ENCODE measurements around the gene IFITM10. TPM values are rescaled to one million over a fixed set of nuclear protein-coding genes. Genes with fewer than 3 reads are reported as not detected.

IFITM10 gene
- total RNA-seq, 1 donor: 18.1 TPM

- no peak overlapping the region for H2AFZ ChIP-seq (ENCODE audit: low read length)
- no peak for TF ChIP-seq CTCF (IDR thresholded peaks at IDR 0.05; ENCODE audit: extremely low read depth, low read depth, low read length)
- H3K36me3 ChIP-seq (ENCODE audit: insufficient read depth, low read length): no peaks in the 10 kb centered on the region
- H3K4me3 ChIP-seq (ENCODE audit: insufficient read depth, low read length): no peak overlapping the region
- DNase-seq (ENCODE audit: insufficient read length, low spot score, missing footprints): no peak
- no peaks in the 10 kb centered on the region for H3K79me2 ChIP-seq (ENCODE audit: insufficient read depth, low read length)
- no peaks in the 10 kb centered on the region for H4K20me1 ChIP-seq (ENCODE audit: insufficient read depth, low read length)
- H3K4me1 ChIP-seq (ENCODE audit: insufficient read depth, low read length): no peaks in the 10 kb centered on the region
- no peak overlapping the region for H3K4me2 ChIP-seq (ENCODE audit: insufficient read depth, low read length)
- H3K27me3 ChIP-seq (ENCODE audit: insufficient read depth, low read length): peaks cover 41% of the 10 kb centered on the region
- H3K9me3 ChIP-seq (ENCODE audit: low read depth, low read length): no peaks in the 10 kb centered on the region
- no peak overlapping the region for H3K27ac ChIP-seq (ENCODE audit: low read depth, low read length)
These were observed 23.2 kb downstream of the IFITM10 start for GRCh38 chr11:1727096-1727690.

- peaks cover 17% of the 10 kb centered on the region for H3K27me3 ChIP-seq (ENCODE audit: insufficient read depth, low read length)
- no peaks in the 10 kb centered on the region for H4K20me1 ChIP-seq (ENCODE audit: insufficient read depth, low read length)
- no peaks in the 10 kb centered on the region for H3K4me1 ChIP-seq (ENCODE audit: insufficient read depth, low read length)
- no peak overlapping the region for H3K4me2 ChIP-seq (ENCODE audit: insufficient read depth, low read length)
- no peak for TF ChIP-seq CTCF (IDR thresholded peaks at IDR 0.05; ENCODE audit: extremely low read depth, low read depth, low read length)
- no peaks in the 10 kb centered on the region for H3K79me2 ChIP-seq (ENCODE audit: insufficient read depth, low read length)
- DNase-seq (ENCODE audit: insufficient read length, low spot score, missing footprints): no peak
- H3K36me3 ChIP-seq (ENCODE audit: insufficient read depth, low read length): no peaks in the 10 kb centered on the region
- no peak overlapping the region for H3K4me3 ChIP-seq (ENCODE audit: insufficient read depth, low read length)
- no peak overlapping the region for H3K27ac ChIP-seq (ENCODE audit: low read depth, low read length)
- H3K9me3 ChIP-seq (ENCODE audit: low read depth, low read length): no peaks in the 10 kb centered on the region
- no peak overlapping the region for H2AFZ ChIP-seq (ENCODE audit: low read length)
These were observed 30.6 kb downstream of the IFITM10 start for GRCh38 chr11:1719781-1720180.

GRCh38 chr11:1718326-1718725 is 32.1 kb downstream of the IFITM10 start:
- no peak overlapping the region for H3K27ac ChIP-seq (ENCODE audit: low read depth, low read length)

GRCh38 chr11:1717745-1718144 is 32.6 kb downstream of the IFITM10 start:
- Histone ChIP-seq H3K27ac (ENCODE audit: low read depth, low read length) (no peak overlapping the region), H3K4me2 (ENCODE audit: insufficient read depth, low read length) (no peak overlapping the region), H2AFZ (ENCODE audit: low read length) (no peak overlapping the region)

More at GRCh38 chr11:1718326-1718725, 32.1 kb downstream of the IFITM10 start:
- Histone ChIP-seq H3K4me2 (ENCODE audit: insufficient read depth, low read length) (no peak overlapping the region), H2AFZ (ENCODE audit: low read length) (no peak overlapping the region), H3K9me3 (ENCODE audit: low read depth, low read length) (no peaks in the 10 kb centered on the region), H3K27me3 (ENCODE audit: insufficient read depth, low read length) (peaks cover 17% of the 10 kb centered on the region), H3K4me1 (ENCODE audit: insufficient read depth, low read length) (no peaks in the 10 kb centered on the region), H4K20me1 (ENCODE audit: insufficient read depth, low read length) (no peaks in the 10 kb centered on the region), H3K36me3 (ENCODE audit: insufficient read depth, low read length) (no peaks in the 10 kb centered on the region), H3K79me2 (ENCODE audit: insufficient read depth, low read length) (no peaks in the 10 kb centered on the region), H3K4me3 (ENCODE audit: insufficient read depth, low read length) (no peak overlapping the region)
- no peak for TF ChIP-seq CTCF (IDR thresholded peaks at IDR 0.05; ENCODE audit: extremely low read depth, low read depth, low read length)
- DNase-seq (ENCODE audit: insufficient read length, low spot score, missing footprints): no peak

More at GRCh38 chr11:1717745-1718144, 32.6 kb downstream of the IFITM10 start:
- no peaks in the 10 kb centered on the region for H4K20me1 ChIP-seq (ENCODE audit: insufficient read depth, low read length)
- H3K4me3 ChIP-seq (ENCODE audit: insufficient read depth, low read length): no peak overlapping the region
- DNase-seq (ENCODE audit: insufficient read length, low spot score, missing footprints): no peak
- no peaks in the 10 kb centered on the region for H3K36me3 ChIP-seq (ENCODE audit: insufficient read depth, low read length)
- H3K4me1 ChIP-seq (ENCODE audit: insufficient read depth, low read length): no peaks in the 10 kb centered on the region
- no peaks in the 10 kb centered on the region for H3K79me2 ChIP-seq (ENCODE audit: insufficient read depth, low read length)
- TF ChIP-seq CTCF (IDR thresholded peaks at IDR 0.05; ENCODE audit: extremely low read depth, low read depth, low read length): no peak
- H3K9me3 ChIP-seq (ENCODE audit: low read depth, low read length): no peaks in the 10 kb centered on the region
- H3K27me3 ChIP-seq (ENCODE audit: insufficient read depth, low read length): peaks cover 12% of the 10 kb centered on the region
